GM18861 (cell line): ENCODE data around the gene RSRC1.
"Not testable (repeated sequence)": the region's sequence is repeated elsewhere in the genome, so short reads cannot be mapped to it uniquely, and the experiment has no call there.

ENCODE experiments used
- ATAC-seq: cut with Tn5 transposase; IDR thresholded peaks from one replicate; pipeline ENCODE4 v1.9.1; 2021; ENCODE audit not compliant: unreplicated experiment

The RSRC1 gene

GRCh38 chr3:158508481-158508880 lies 398.6 kb downstream of the RSRC1 start:
- no peak for ATAC-seq

GRCh38 chr3:158509891-158510290 lies 400.0 kb downstream of the RSRC1 start:
- no peak for ATAC-seq

- ATAC-seq = not testable (repeated sequence)
Observed at GRCh38 chr3:158516729-158517128, 406.8 kb downstream of the RSRC1 start.

- ATAC-seq = no peak
Observed at GRCh38 chr3:158519776-158520175, 409.9 kb downstream of the RSRC1 start.

- no peak for ATAC-seq
Observed at GRCh38 chr3:158520433-158520832, 410.5 kb downstream of the RSRC1 start.

GRCh38 chr3:158522221-158523136 lies 412.6 kb downstream of the RSRC1 start:
- ATAC-seq = no peak

- no peak for ATAC-seq
Observed at GRCh38 chr3:158528076-158528674, 418.3 kb downstream of the RSRC1 start.

- ATAC-seq = no peak
Observed at GRCh38 chr3:158531334-158531733, 421.4 kb downstream of the RSRC1 start.

- ATAC-seq = peak; percentile 56
Observed at GRCh38 chr3:158532099-158532734, 422.3 kb downstream of the RSRC1 start.

- no peak for ATAC-seq
Observed at GRCh38 chr3:158535918-158536317, 426.0 kb downstream of the RSRC1 start.

- peak; percentile 50 for ATAC-seq
Observed at GRCh38 chr3:158539414-158540014, 429.6 kb downstream of the RSRC1 start.

- ATAC-seq = no peak
Observed at GRCh38 chr3:158540066-158540465, 430.2 kb downstream of the RSRC1 start.

- no peak for ATAC-seq
Observed at GRCh38 chr3:158548691-158549090, 438.8 kb downstream of the RSRC1 start.

GRCh38 chr3:158549938-158550337 lies 440.0 kb downstream of the RSRC1 start:
- ATAC-seq = not testable (repeated sequence)

- ATAC-seq = no peak
Observed at GRCh38 chr3:158552124-158552523, 442.2 kb downstream of the RSRC1 start.

- no peak for ATAC-seq
Observed at GRCh38 chr3:158559504-158559903, 449.6 kb downstream of the RSRC1 start.

GRCh38 chr3:158560979-158561378 lies 451.1 kb downstream of the RSRC1 start:
- no peak for ATAC-seq

GRCh38 chr3:158562674-158563073 lies 452.8 kb downstream of the RSRC1 start:
- ATAC-seq = no peak

- ATAC-seq = no peak
Observed at GRCh38 chr3:158563076-158563475, 453.2 kb downstream of the RSRC1 start.

GRCh38 chr3:158565076-158565475 lies 455.2 kb downstream of the RSRC1 start:
- no peak for ATAC-seq

- ATAC-seq = no peak
Observed at GRCh38 chr3:158568784-158569183, 458.9 kb downstream of the RSRC1 start.
